Testis (tissue), 3 donors: ENCODE measurements around the gene APOC3. TPM values are rescaled to one million over a fixed set of nuclear protein-coding genes. Genes with fewer than 3 reads are reported as not detected.

Source experiments
- DNase-seq: peaks from one replicate; pipeline ENCODE4 v3.0.0-alpha.2; 2019
- H3K27ac ChIP-seq, 2 donors: fragments of 200-600 bp; sonication (generic); one replicate each; pipeline ENCODE4 v1.5.1; 2019
- H3K27me3 ChIP-seq: fragments of 200-600 bp; sonication (generic); one replicate; pipeline ENCODE4 v1.5.1; 2019
- H3K36me3 ChIP-seq: fragments of 200-600 bp; sonication (generic); one replicate; pipeline ENCODE4 v1.5.1; 2017; ENCODE audit warnings: low read depth; ENCODE audit errors: missing control alignments
- H3K4me1 ChIP-seq: fragments of 200-600 bp; sonication (generic); one replicate; pipeline ENCODE4 v1.5.1; 2019
- H3K4me3 ChIP-seq, 2 donors: fragments of 200-600 bp; sonication (generic); one replicate each; pipeline ENCODE4 v1.5.1; 2017 to 2019
- H3K9me3 ChIP-seq: fragments of 200-600 bp; sonication (generic); one replicate; pipeline ENCODE4 v1.5.1; 2017
- CTCF ChIP-seq, 3 experiments: fragments of 450-650 bp in 2 of 3; fragments of 200-600 bp in 1 of 3; sonication (generic) in 1 of 3; IDR thresholded peaks; one replicate each; pipeline ENCODE4 v1.5.1; 2016 to 2019; ENCODE audit warnings: antibody characterized with exemption in 3 of 3, mild to moderate bottlenecking in 2 of 3, moderate library complexity in 1 of 3
- POLR2A ChIP-seq: fragments of 450-650 bp; IDR thresholded peaks from one replicate; pipeline ENCODE4 v1.6.1; 2017; ENCODE audit warnings: antibody characterized with exemption, mild to moderate bottlenecking, moderate library complexity
- WGBS, 2 donors: methylation state at CpG; one replicate each; pipeline ENCODE4 v1.1.5; 2018; 5-methylcytosine and 5-hydroxymethylcytosine counted together
- intact Hi-C: fragments of 100-400 bp; cut with DNase I; formaldehyde crosslinking; loops from one replicate; pipeline ENCODE4 v1.15.1; 2023; ENCODE audit warnings: low total_unique reads
- polyA plus RNA-seq: library from polyadenylated mRNA; stranded (reverse); fragments of 350-450 nt; fragmentation: Illumina TruSeq; extraction: RNeasy Lipid Tissue Mini Kit (QIAGEN cat#74804); gene quantifications from one replicate; pipeline ENCODE4 v1.2.3, GENCODE V29; 2014; ENCODE audit warnings: low read depth, low replicate concordance; ENCODE audit not compliant: insufficient read depth
- total RNA-seq, 2 donors: library from RNA; depleted of rRNA; stranded (reverse); fragments of >200 nt; gene quantifications; one replicate each; pipeline ENCODE4 v1.2.3, GENCODE V29; 2016

Gene APOC3
- total and polyA plus RNA-seq, 3 donors from 2014 or later = 0.81 to 4.0 TPM; not detected in 1

- H3K27me3 ChIP-seq = no peaks in the 10 kb centered on the region
- H3K9me3 ChIP-seq = no peaks in the 10 kb centered on the region
- no peak overlapping the region for H3K4me3 ChIP-seq
- WGBS, 2 donors = 93 to 94% methylated on average over 3 of the region's 3 CpGs
- H3K27ac ChIP-seq = no peak overlapping the region
- TF ChIP-seq CTCF (IDR thresholded peaks at IDR 0.05) (no peak), POLR2A (no peak)
- intact Hi-C loops = no loop called here
- peaks cover 10% of the 10 kb centered on the region for H3K4me1 ChIP-seq
- H3K36me3 ChIP-seq = no peaks in the 10 kb centered on the region
- DNase-seq = no peak
Measured at GRCh38 chr11:116868066-116868465, 38.4 kb downstream of the APOC3 start.

DNA sequence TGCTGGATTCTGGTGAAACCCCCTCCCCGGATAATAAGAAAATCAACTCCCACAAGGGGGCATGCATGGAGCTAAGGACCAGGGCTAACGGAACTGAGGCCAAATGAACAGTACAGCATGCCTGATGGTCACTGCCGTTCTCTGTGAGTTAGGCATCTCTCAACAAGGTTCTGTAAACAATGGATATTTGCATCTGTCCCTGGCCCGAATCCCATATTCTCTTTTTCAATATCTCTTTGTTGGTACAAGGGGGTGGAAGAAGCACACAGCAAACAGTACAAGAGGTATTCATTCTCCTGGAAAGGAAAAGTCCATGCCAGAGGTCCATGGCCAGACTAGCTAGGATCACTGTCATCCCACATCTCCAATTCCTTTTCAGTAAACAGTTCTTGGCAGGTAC is 39.9 kb downstream of the APOC3 start:
- WGBS, 2 donors = 49 to 71% methylated on average over 4 of the region's 4 CpGs
- intact Hi-C loops = loop anchor here (10.0 kb wide), 1 partner anchor 235 kb away; no protein-coding TSS in a partner anchor
- no peak overlapping the region for H3K27ac ChIP-seq
- TF ChIP-seq CTCF (IDR thresholded peaks at IDR 0.05) (no peak), POLR2A (no peak)
- no peaks in the 10 kb centered on the region for H3K36me3 ChIP-seq
- peaks cover 20% of the 10 kb centered on the region for H3K4me1 ChIP-seq
- H3K27me3 ChIP-seq = no peaks in the 10 kb centered on the region
- H3K4me3 ChIP-seq = no peak overlapping the region
- DNase-seq = no peak
- no peaks in the 10 kb centered on the region for H3K9me3 ChIP-seq

DNA sequence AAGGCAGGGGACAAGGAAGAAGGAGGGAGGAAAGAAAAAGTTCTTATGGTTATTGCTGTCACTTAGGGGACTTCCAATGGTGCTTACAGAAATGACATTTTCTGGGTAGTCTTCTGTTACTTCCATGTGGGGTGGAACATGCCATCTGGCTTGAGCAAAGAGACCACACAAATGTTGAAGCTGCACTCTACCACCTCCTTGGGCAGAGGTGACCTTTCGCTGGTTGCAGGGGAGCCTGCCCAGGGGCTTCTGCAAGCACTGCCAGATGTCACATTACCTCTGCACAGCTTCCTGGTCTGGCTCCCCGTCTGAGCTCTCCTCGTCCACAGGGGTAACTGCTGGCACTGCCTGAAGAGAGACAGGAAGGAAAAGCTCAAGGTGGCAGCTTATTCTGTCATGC is 40.3 kb downstream of the APOC3 start:
- DNase-seq = no peak
- TF ChIP-seq CTCF (IDR thresholded peaks at IDR 0.05) (no peak), POLR2A (no peak)
- H3K27me3 ChIP-seq = no peaks in the 10 kb centered on the region
- H3K9me3 ChIP-seq = no peaks in the 10 kb centered on the region
- no peak overlapping the region for H3K27ac ChIP-seq
- peaks cover 20% of the 10 kb centered on the region for H3K4me1 ChIP-seq
- H3K36me3 ChIP-seq = no peaks in the 10 kb centered on the region
- intact Hi-C loops = loop anchor here (10.0 kb wide), 1 partner anchor 235 kb away; no protein-coding TSS in a partner anchor
- 75 to 97% methylated on average over 3 of the region's 3 CpGs for WGBS, 2 donors
- H3K4me3 ChIP-seq = no peak overlapping the region

- Histone ChIP-seq H3K36me3 (no peaks in the 10 kb centered on the region), H3K4me1 (peaks cover 20% of the 10 kb centered on the region), H3K27me3 (no peaks in the 10 kb centered on the region), H3K27ac (peak overlapping the region in 1 of 2 donors; percentile 3), H3K4me3 (no peak overlapping the region), H3K9me3 (no peaks in the 10 kb centered on the region)
- WGBS, 2 donors = 39 to 45% methylated on average over 3 of the region's 3 CpGs
- no peak for DNase-seq
- TF ChIP-seq POLR2A = no peak
- TF ChIP-seq CTCF (IDR thresholded peaks at IDR 0.05) = no peak
- intact Hi-C loops = loop anchor here (10.0 kb wide), 1 partner anchor 234 kb away; no protein-coding TSS in a partner anchor
Measured at GRCh38 chr11:116871248-116871647, 41.5 kb downstream of the APOC3 start.

DNA sequence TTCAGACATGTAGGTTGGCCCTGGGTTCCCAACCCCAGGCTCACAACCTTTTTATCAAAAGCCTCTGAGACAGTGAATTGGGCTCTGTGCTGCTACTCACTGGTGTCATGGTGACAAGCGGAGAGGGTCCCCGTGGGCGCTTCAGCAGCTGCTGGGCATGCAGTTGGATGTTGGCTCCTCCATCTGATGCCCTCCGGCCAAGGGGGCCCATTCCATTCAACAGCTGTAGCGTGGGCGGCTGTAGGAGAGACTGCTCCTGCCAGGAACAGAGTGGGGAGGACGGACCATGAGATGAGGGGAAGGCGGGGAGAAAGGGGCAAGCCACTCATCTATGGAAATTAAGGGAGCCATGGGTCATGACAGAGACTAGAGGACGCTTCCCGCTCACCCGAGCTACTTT is 43.7 kb downstream of the APOC3 start:
- TF ChIP-seq CTCF (IDR thresholded peaks at IDR 0.05) = no peak
- no peak for TF ChIP-seq POLR2A
- Histone ChIP-seq H3K4me1 (peaks cover 20% of the 10 kb centered on the region), H3K9me3 (no peaks in the 10 kb centered on the region), H3K36me3 (no peaks in the 10 kb centered on the region), H3K27ac (peak overlapping the region in 1 of 2 donors; percentile 20), H3K27me3 (no peaks in the 10 kb centered on the region), H3K4me3 (no peak overlapping the region)
- intact Hi-C loops = loop anchor here (10.0 kb wide), 1 partner anchor 231 kb away; no protein-coding TSS in a partner anchor
- 82 to 96% methylated on average over 5 to 11 of the region's 11 CpGs for WGBS, 2 donors
- DNase-seq = no peak
